Glutamatergic neuron (in vitro differentiated cells): ENCODE data around the gene NPNT. TPM values are rescaled to one million over a fixed set of nuclear protein-coding genes. Genes with fewer than 3 reads are reported as not detected.

Experiments
- DNase-seq: peaks from one replicate; pipeline ENCODE4 v3.0.0; 2022
- H3K27ac Mint-ChIP-seq: one replicate; pipeline ENCODE4 v1.8.0; 2020; ENCODE audit warnings: mild to moderate bottlenecking, mixed read lengths, inconsistent platforms; ENCODE audit not compliant: unreplicated experiment
- H3K27me3 Mint-ChIP-seq: one replicate; pipeline ENCODE4 v1.8.0; 2020; ENCODE audit warnings: mild to moderate bottlenecking, moderate library complexity, mixed read lengths, inconsistent platforms; ENCODE audit not compliant: unreplicated experiment
- H3K36me3 Mint-ChIP-seq: one replicate; pipeline ENCODE4 v1.8.0; 2020; ENCODE audit warnings: mild to moderate bottlenecking, mixed read lengths, inconsistent platforms; ENCODE audit not compliant: unreplicated experiment
- H3K4me1 Mint-ChIP-seq: one replicate; pipeline ENCODE4 v1.8.0; 2020; ENCODE audit warnings: mild to moderate bottlenecking, low read depth, mixed read lengths, inconsistent platforms; ENCODE audit not compliant: unreplicated experiment
- H3K4me3 Mint-ChIP-seq: one replicate; pipeline ENCODE4 v1.8.0; 2020; ENCODE audit warnings: mild to moderate bottlenecking, mixed read lengths, inconsistent platforms; ENCODE audit not compliant: unreplicated experiment
- H3K9me3 Mint-ChIP-seq: one replicate; pipeline ENCODE4 v1.8.0; 2020; ENCODE audit warnings: mild to moderate bottlenecking, moderate library complexity, mixed read lengths, inconsistent platforms; ENCODE audit not compliant: unreplicated experiment
- CTCF ChIP-seq: fragments of 200-600 bp; sonication (generic); IDR thresholded peaks from one replicate; pipeline ENCODE4 v1.5.0; 2021; ENCODE audit not compliant: partially characterized antibody, unreplicated experiment
- total RNA-seq: library from RNA; stranded (reverse); fragmentation: NEBNext Ultra II Directional; extraction: Animal tissue kit (Norgen Biotek cat#: 25700); gene quantifications from one replicate; pipeline ENCODE4 v1.2.1, GENCODE V29; 2021; ENCODE audit not compliant: unreplicated experiment

Gene NPNT
- total RNA-seq, 1 donor from 2014 or later = not detected

- no peaks in the 10 kb centered on the region for H3K27me3 Mint-ChIP-seq
- H3K36me3 Mint-ChIP-seq = no peaks in the 10 kb centered on the region
- H3K27ac Mint-ChIP-seq = no peak overlapping the region
- DNase-seq = no peak
- no peaks in the 10 kb centered on the region for H3K9me3 Mint-ChIP-seq
- TF ChIP-seq CTCF = no peak
- H3K4me3 Mint-ChIP-seq = no peak overlapping the region
- peaks cover 19% of the 10 kb centered on the region for H3K4me1 Mint-ChIP-seq
These were observed 61.3 kb downstream of the NPNT start for GRCh38 chr4:105956569-105956968.

DNA sequence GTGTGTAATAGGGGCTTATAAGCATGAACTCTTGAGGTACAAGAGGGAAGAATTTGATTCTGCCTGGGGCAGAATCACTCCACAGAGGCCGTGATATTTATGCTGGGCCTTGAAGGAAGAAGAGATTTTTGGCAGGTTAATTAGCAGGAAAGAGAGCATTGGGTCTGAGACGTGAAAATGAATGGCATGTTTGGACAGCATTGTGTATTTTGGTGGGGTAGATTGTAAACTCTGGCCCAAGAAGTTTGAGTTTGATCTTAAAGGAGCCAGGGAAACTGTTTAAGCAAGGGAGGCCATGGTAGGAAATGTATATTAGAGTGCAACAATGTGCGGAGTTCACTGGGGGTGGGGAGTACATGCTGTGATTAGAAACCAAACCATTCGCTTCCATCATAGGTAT lies 62.4 kb downstream of the NPNT start:
- H3K9me3 Mint-ChIP-seq = no peaks in the 10 kb centered on the region
- DNase-seq = no peak
- H3K27ac Mint-ChIP-seq = no peak overlapping the region
- TF ChIP-seq CTCF = no peak
- H3K4me3 Mint-ChIP-seq = no peak overlapping the region
- peaks cover 19% of the 10 kb centered on the region for H3K4me1 Mint-ChIP-seq
- H3K27me3 Mint-ChIP-seq = no peaks in the 10 kb centered on the region
- no peaks in the 10 kb centered on the region for H3K36me3 Mint-ChIP-seq

GRCh38 chr4:105963461-105964400 lies 68.5 kb downstream of the NPNT start:
- Mint-ChIP-seq H3K27me3 (no peaks in the 10 kb centered on the region), H3K36me3 (no peaks in the 10 kb centered on the region), H3K4me3 (no peak overlapping the region), H3K9me3 (no peaks in the 10 kb centered on the region), H3K4me1 (peaks cover 6% of the 10 kb centered on the region), H3K27ac (no peak overlapping the region)
- no peak for DNase-seq
- no peak for TF ChIP-seq CTCF

DNA sequence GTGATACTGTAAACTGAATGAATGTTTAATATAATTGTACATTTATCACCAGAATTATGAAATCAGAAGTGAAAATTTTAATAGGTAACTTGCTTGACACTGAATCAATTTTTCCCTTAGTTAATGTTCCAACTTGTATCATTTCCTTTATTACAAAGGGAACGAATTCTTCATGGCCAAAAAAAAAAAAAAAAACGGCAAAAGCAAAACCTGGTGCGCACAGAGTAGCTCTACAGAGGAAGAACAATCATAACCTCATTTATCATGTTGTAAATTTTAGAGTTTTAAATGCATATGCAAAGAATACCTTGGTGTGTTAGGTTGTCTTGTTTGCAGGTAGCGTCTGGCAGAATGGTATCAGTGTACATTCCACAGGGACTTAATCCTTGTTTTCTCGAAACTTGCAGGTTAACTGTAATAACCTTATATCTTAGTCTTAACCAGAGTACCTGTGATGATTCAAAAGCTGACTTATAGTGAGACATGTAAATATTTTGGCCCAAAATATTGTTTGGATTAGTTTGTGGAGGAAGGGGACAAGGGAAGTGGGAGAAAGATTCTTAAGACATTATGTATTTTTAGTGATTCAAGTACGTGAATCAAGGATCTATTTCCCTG lies 70.0 kb downstream of the NPNT start:
- Mint-ChIP-seq H3K4me1 (peaks cover 6% of the 10 kb centered on the region), H3K4me3 (no peak overlapping the region), H3K9me3 (no peaks in the 10 kb centered on the region), H3K27me3 (no peaks in the 10 kb centered on the region), H3K36me3 (no peaks in the 10 kb centered on the region), H3K27ac (no peak overlapping the region)
- DNase-seq = no peak
- no peak for TF ChIP-seq CTCF

- H3K27ac Mint-ChIP-seq = no peak overlapping the region
- TF ChIP-seq CTCF = no peak
- H3K9me3 Mint-ChIP-seq = no peaks in the 10 kb centered on the region
- no peaks in the 10 kb centered on the region for H3K36me3 Mint-ChIP-seq
- H3K27me3 Mint-ChIP-seq = no peaks in the 10 kb centered on the region
- DNase-seq = no peak
- H3K4me3 Mint-ChIP-seq = no peak overlapping the region
- peaks cover 6% of the 10 kb centered on the region for H3K4me1 Mint-ChIP-seq
These were observed 70.8 kb downstream of the NPNT start for GRCh38 chr4:105966051-105966450.
